H1 (cell line): ENCODE results near the gene ANKRD62. TPM values are rescaled to one million over a fixed set of nuclear protein-coding genes. Genes with fewer than 3 reads are reported as not detected.

ENCODE experiments used
- CTCF ChIA-PET: fragments of 300-600 bp; sonication (Branson Sonifier 250); formaldehyde crosslinking; loops from one replicate; lab custom pipeline; 2021; ENCODE audit not compliant: partially characterized antibody; lab: Charles Lee
- POLR2A ChIA-PET: fragments of 300-600 bp; sonication (Branson Sonifier 250); formaldehyde crosslinking; loops from one replicate; lab custom pipeline; 2021; ENCODE audit warnings: inconsistent platforms; ENCODE audit not compliant: partially characterized antibody; lab: Charles Lee
- DNase-seq, 2 experiments: peaks; one replicate each; pipeline versions ENCODE4 v3.0.0 to v3.0.0-alpha.2; 2010 to 2022; ENCODE audit warnings: low spot score in 2 of 2, low read depth in 1 of 2, mixed read lengths in 1 of 2
- FAIRE-seq: peaks from 2 replicates; lab custom pipeline; 2011; peaks lifted over from hg19 to GRCh38; lab: Jason Lieb, UNC
- H2AFZ ChIP-seq: 2 replicates; pipeline ENCODE4 v1.8.1; 2012; ENCODE audit warnings: low read length, inconsistent platforms
- H2AK5ac ChIP-seq: 2 replicates; pipeline ENCODE4 v1.6.1; 2013; ENCODE audit warnings: low read depth, low read length
- H2BK120ac ChIP-seq: replicated peaks from 2 replicates; pipeline ENCODE3; 2013; ENCODE audit warnings: low read depth, low read length, inconsistent platforms
- H2BK12ac ChIP-seq: 2 replicates; pipeline ENCODE4 v1.6.1; 2013; ENCODE audit warnings: low read depth, low read length
- H2BK15ac ChIP-seq: 2 replicates; pipeline ENCODE4 v1.6.1; 2013; ENCODE audit warnings: low read length
- H2BK20ac ChIP-seq: 2 replicates; pipeline ENCODE4 v1.6.1; 2013; ENCODE audit warnings: low read length
- H2BK5ac ChIP-seq: 2 replicates; pipeline ENCODE4 v1.6.1; 2013; ENCODE audit warnings: low read depth, low read length
- H3K14ac ChIP-seq: 2 replicates; pipeline ENCODE4 v1.6.1; 2013; ENCODE audit warnings: inconsistent platforms; ENCODE audit not compliant: insufficient read length
- H3K18ac ChIP-seq: 2 replicates; pipeline ENCODE4 v1.6.1; 2013; ENCODE audit warnings: low read length; ENCODE audit errors: extremely low read depth
- H3K23ac ChIP-seq: 2 replicates; pipeline ENCODE4 v1.6.1; 2013; ENCODE audit warnings: inconsistent platforms; ENCODE audit not compliant: insufficient read length
- H3K23me2 ChIP-seq: 2 replicates; pipeline ENCODE4 v1.6.1; 2013; ENCODE audit warnings: low read depth, low read length
- H3K27ac ChIP-seq: 2 replicates; pipeline ENCODE4 v1.6.1; 2011; ENCODE audit warnings: low read depth, low read length, inconsistent platforms
- H3K27me3 ChIP-seq, 4 experiments: replicated peaks in 1 of 4; 1 replicate in 1 of 4; 2 replicates in 3 of 4; pipeline versions ENCODE4 v1.6.1 to v1.8.1; 2011 to 2013; ENCODE audit warnings: low read length in 3 of 4, mild to moderate bottlenecking in 3 of 4, inconsistent platforms in 2 of 4, mixed read lengths in 2 of 4, moderate library complexity in 1 of 4; ENCODE audit not compliant: control insufficient read depth in 3 of 4, insufficient read depth in 3 of 4; ENCODE audit errors: extremely low read depth in 1 of 4
- H3K36me3 ChIP-seq, 4 experiments: 2 replicates each; pipeline versions ENCODE4 v1.6.1 to v1.8.1; 2011 to 2013; ENCODE audit warnings: mild to moderate bottlenecking in 4 of 4, low read length in 3 of 4, moderate library complexity in 2 of 4, control low read depth in 1 of 4, inconsistent platforms in 1 of 4; ENCODE audit not compliant: insufficient read depth in 4 of 4, control insufficient read depth in 2 of 4
- H3K4ac ChIP-seq: replicated peaks from 2 replicates; pipeline ENCODE3; 2013; ENCODE audit warnings: low read length, low read depth, mixed read lengths, inconsistent platforms; ENCODE audit not compliant: insufficient read length
- H3K4me1 ChIP-seq, 4 experiments: replicated peaks in 1 of 4; 1 replicate in 1 of 4; 2 replicates in 3 of 4; pipeline versions ENCODE4 v1.6.1 to v1.8.1; 2011 to 2013; ENCODE audit warnings: low read length in 3 of 4, inconsistent platforms in 2 of 4, mixed read lengths in 1 of 4; ENCODE audit not compliant: insufficient read depth in 4 of 4, control insufficient read depth in 3 of 4
- H3K4me2 ChIP-seq, 2 experiments: 2 replicates each; pipeline versions ENCODE4 v1.6.1 to v1.8.1; 2011 to 2013; ENCODE audit warnings: low read depth in 2 of 2, low read length in 2 of 2, control low read depth in 1 of 2, inconsistent platforms in 1 of 2, mild to moderate bottlenecking in 1 of 2; ENCODE audit not compliant: insufficient read depth in 1 of 2
- H3K4me3 ChIP-seq, 4 experiments: fragments of 200-600, 300-600 bp in 1 of 4; sonication (generic), shearing (Covaris generic), sonication (Bioruptor Twin) in 1 of 4; 2 replicates each; pipeline versions ENCODE4 v1.5.1 to v1.8.1; 2011 to 2016; ENCODE audit warnings: low read length in 4 of 4, low read depth in 3 of 4, control low read depth in 2 of 4, inconsistent platforms in 2 of 4, mild to moderate bottlenecking in 2 of 4, mixed read lengths in 1 of 4, moderate library complexity in 1 of 4; ENCODE audit not compliant: insufficient read depth in 2 of 4; ENCODE audit errors: extremely low read depth in 1 of 4
- H3K56ac ChIP-seq: replicated peaks from 2 replicates; pipeline ENCODE3; 2013; ENCODE audit warnings: low read depth, mild to moderate bottlenecking, mixed read lengths, low read length, inconsistent platforms; ENCODE audit not compliant: insufficient read length
- H3K79me1 ChIP-seq: 2 replicates; pipeline ENCODE4 v1.6.1; 2013; ENCODE audit warnings: low read depth, low read length, control low read depth
- H3K79me2 ChIP-seq, 2 experiments: 2 replicates each; pipeline versions ENCODE4 v1.6.1 to v1.8.1; 2012 to 2013; ENCODE audit warnings: low read length in 2 of 2, mild to moderate bottlenecking in 2 of 2, inconsistent platforms in 1 of 2; ENCODE audit not compliant: insufficient read depth in 2 of 2, control insufficient read depth in 1 of 2
- H3K9ac ChIP-seq, 4 experiments: replicated peaks in 1 of 4; 1 replicate in 1 of 4; 2 replicates in 3 of 4; pipeline versions ENCODE4 v1.6.1 to v1.8.1; 2011 to 2013; ENCODE audit warnings: low read depth in 3 of 4, low read length in 3 of 4, control low read depth in 2 of 4, mild to moderate bottlenecking in 2 of 4, moderate library complexity in 2 of 4, inconsistent platforms in 1 of 4; ENCODE audit errors: extremely low read depth in 1 of 4
- H3K9me3 ChIP-seq, 2 experiments: 2 replicates each; pipeline versions ENCODE4 v1.6.1 to v1.8.1; 2012 to 2013; ENCODE audit warnings: mild to moderate bottlenecking in 2 of 2, moderate library complexity in 2 of 2, control low read depth in 1 of 2, inconsistent platforms in 1 of 2, low read depth in 1 of 2, low read length in 1 of 2, mixed read lengths in 1 of 2; ENCODE audit not compliant: insufficient read depth in 2 of 2
- H4K20me1 ChIP-seq, 2 experiments: replicated peaks in 1 of 2; 2 replicates each; pipeline versions ENCODE3 to v1.8.1; 2011 to 2013; ENCODE audit warnings: inconsistent platforms in 2 of 2, low read length in 2 of 2, mild to moderate bottlenecking in 1 of 2; ENCODE audit not compliant: insufficient read depth in 2 of 2, control insufficient read depth in 1 of 2
- H4K5ac ChIP-seq: 2 replicates; pipeline ENCODE4 v1.6.1; 2013; ENCODE audit warnings: low read length, low read depth, mixed read lengths, inconsistent platforms; ENCODE audit not compliant: insufficient read length
- H4K8ac ChIP-seq: 2 replicates; pipeline ENCODE4 v1.8.0; 2013; ENCODE audit warnings: mild to moderate bottlenecking, moderate library complexity, low read length, inconsistent platforms; ENCODE audit not compliant: insufficient read depth; ENCODE audit errors: extremely low read depth
- H4K91ac ChIP-seq: replicated peaks from 2 replicates; pipeline ENCODE3; 2013; ENCODE audit warnings: low read length, mixed read lengths, inconsistent platforms; ENCODE audit not compliant: insufficient read length
- CBX8 ChIP-seq: fragments of 300-800, 300-1000 bp; sonication (generic); IDR thresholded peaks from 2 replicates; pipeline ENCODE4 v1.7.1; 2016; ENCODE audit warnings: low read depth, low read length, borderline replicate concordance
- CTBP2 ChIP-seq: IDR thresholded peaks from 2 replicates; pipeline ENCODE4 v1.7.0; 2011; ENCODE audit warnings: borderline replicate concordance, mild to moderate bottlenecking, moderate library complexity, mixed read lengths, low read length; ENCODE audit not compliant: insufficient read depth, insufficient read length
- EP300 ChIP-seq, 2 experiments: IDR thresholded peaks; 1 replicate in 1 of 2; 2 replicates in 1 of 2; pipeline ENCODE4 v1.6.1; 2011 to 2012; ENCODE audit warnings: low read depth in 2 of 2, low read length in 2 of 2, mild to moderate bottlenecking in 2 of 2, borderline replicate concordance in 1 of 2, inconsistent platforms in 1 of 2, moderate library complexity in 1 of 2
- KDM5A ChIP-seq: fragments of 200-600 bp; IDR thresholded peaks from 2 replicates; pipeline ENCODE4 v1.7.1; 2012; ENCODE audit warnings: mild to moderate bottlenecking, low read length, inconsistent platforms, mixed read lengths
- NANOG ChIP-seq: IDR thresholded peaks from 2 replicates; pipeline ENCODE4 v1.6.1; 2011; ENCODE audit warnings: low read length, low read depth, mild to moderate bottlenecking, inconsistent platforms; ENCODE audit not compliant: insufficient read depth, poor library complexity, severe bottlenecking
- NRF1 ChIP-seq: IDR thresholded peaks from 2 replicates; pipeline ENCODE4 v1.6.1; 2011; ENCODE audit warnings: mild to moderate bottlenecking, low read depth, low read length, improper control_type of control experiment
- POU5F1 ChIP-seq: IDR thresholded peaks from 2 replicates; pipeline ENCODE4 v1.6.1; 2011; ENCODE audit warnings: low read depth, mild to moderate bottlenecking, low read length, moderate library complexity
- RAD21 ChIP-seq, 2 experiments: IDR thresholded peaks in 1 of 2; conservative IDR thresholded peaks in 1 of 2; 2 replicates each; pipeline ENCODE4 v1.6.1; 2011; ENCODE audit warnings: low read depth in 2 of 2, low read length in 2 of 2, improper control_type of control experiment in 1 of 2, inconsistent platforms in 1 of 2, mild to moderate bottlenecking in 1 of 2, moderate library complexity in 1 of 2
- SAP30 ChIP-seq: fragments of 300-600 bp; sonication (generic); IDR thresholded peaks from 2 replicates; pipeline ENCODE4 v1.7.1; 2012; ENCODE audit warnings: low read length, moderate library complexity, mild to moderate bottlenecking, inconsistent platforms; ENCODE audit not compliant: insufficient read depth, insufficient replicate concordance
- WGBS, 2 experiments: shearing (Covaris generic) in 1 of 2; methylation state at CpG; one replicate each; pipeline versions ENCODE4 v1.1.6 to v1.1.7; 2013 to 2015; ENCODE audit warnings: low lambda C conversion rate in 2 of 2, mixed read lengths in 2 of 2, inconsistent platforms in 1 of 2, low coverage in 1 of 2, missing lambda C conversion rate in 1 of 2; ENCODE audit not compliant: insufficient replicate concordance in 2 of 2, insufficient coverage in 1 of 2, insufficient read length in 1 of 2; ENCODE audit errors: extremely low coverage in 1 of 2, missing lambda C conversion rate in 1 of 2; 5-methylcytosine and 5-hydroxymethylcytosine counted together
- polyA plus RNA-seq, 7 experiments: library from polyadenylated mRNA; depleted of rRNA in 3 of 7; stranded (reverse) in 5 of 7; unstranded in 2 of 7; fragments of >200 nt in 5 of 7; fragments of 200-250 nt in 2 of 7; gene quantifications; 1 replicate in 5 of 7; 2 replicates in 1 of 7; 4 replicates in 1 of 7; pipeline versions ENCODE4 v1.2.1 to v1.2.3, GENCODE V29; 2011 to 2013; ENCODE audit warnings: missing spikeins in 2 of 7, mixed read lengths in 2 of 7
- total RNA-seq: library from RNA; stranded (reverse); fragmentation: NEBNext Ultra II Directional; extraction: Animal tissue kit (Norgen Biotek cat#: 25700); gene quantifications from 2 replicates; pipeline ENCODE4 v1.2.1, GENCODE V29; 2021
- TF ChIP-seq, protein P1 (sequence below): IDR thresholded peaks from 2 replicates; pipeline ENCODE4 v1.6.1; 2012; ENCODE audit warnings: inconsistent platforms

Gene ANKRD62
- total and polyA plus RNA-seq, 2 of the 8 experiments (the other 6 are each of a cell fraction or from before 2014, with no cell fraction given): not detected

DNA sequence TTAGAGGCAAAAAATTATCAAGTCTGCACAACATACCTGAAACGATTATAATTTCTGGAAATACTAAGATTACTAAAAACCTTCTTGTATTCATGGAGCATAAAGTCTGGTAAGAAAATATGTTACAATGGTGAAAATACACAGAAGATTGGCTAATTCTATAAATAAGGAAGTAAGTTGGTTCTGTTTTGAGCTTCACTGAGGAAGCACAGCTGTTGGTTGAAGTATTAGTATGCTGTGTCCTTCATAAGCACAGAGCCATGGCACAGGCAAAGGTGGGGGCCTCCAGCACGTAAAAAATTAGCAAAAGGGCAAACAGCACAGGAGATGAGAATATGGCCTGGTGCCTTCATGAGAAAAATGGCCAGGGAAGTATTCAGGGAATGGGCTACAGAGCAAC, 40.4 kb upstream of the ANKRD62 start:
- no peaks in the 10 kb centered on the region for H3K79me1 ChIP-seq
- H3K14ac ChIP-seq: no peak overlapping the region
- H3K9ac ChIP-seq: no peak overlapping the region
- no peak overlapping the region for H3K4me3 ChIP-seq
- H3K56ac ChIP-seq: no peak overlapping the region
- H3K36me3 ChIP-seq: no peaks in the 10 kb centered on the region
- H3K79me2 ChIP-seq: no peaks in the 10 kb centered on the region
- H2AK5ac ChIP-seq: no peak overlapping the region
- H4K8ac ChIP-seq: no peak overlapping the region
- H2BK12ac ChIP-seq: no peak overlapping the region
- no peak overlapping the region for H4K5ac ChIP-seq
- CTCF ChIA-PET: no interaction called here
- no peak overlapping the region for H2BK120ac ChIP-seq
- H2AFZ ChIP-seq: peak overlapping the region; percentile 4; the same call in 1 of the 2 replicates
- no peak overlapping the region for H3K18ac ChIP-seq
- H3K4me2 ChIP-seq: no peak overlapping the region
- H3K27me3 ChIP-seq: no peaks in the 10 kb centered on the region; a peak in 1 of 7 replicates
- 83% methylated on average over 2 of the region's 2 CpGs; no CpG with 5 or more reads in 1 of the 2 experiments for WGBS, 2 experiments
- H3K9me3 ChIP-seq: no peaks in the 10 kb centered on the region; a peak in 1 of 4 replicates
- H2BK20ac ChIP-seq: no peak overlapping the region
- no peak overlapping the region for H2BK5ac ChIP-seq
- POLR2A ChIA-PET: no interaction called here
- H3K23ac ChIP-seq: no peak overlapping the region
- no peak for FAIRE-seq
- no peak overlapping the region for H4K91ac ChIP-seq
- H4K20me1 ChIP-seq: no peaks in the 10 kb centered on the region
- DNase-seq: no peak
- H3K4me1 ChIP-seq: peaks cover 0 to 3% (median 0%) of the 10 kb centered on the region in 4 experiments; a peak in 1 of 7 replicates
- no peak overlapping the region for H3K27ac ChIP-seq
- H3K23me2 ChIP-seq: no peaks in the 10 kb centered on the region
- H3K4ac ChIP-seq: no peak overlapping the region
- TF ChIP-seq SAP30 (no peak), NRF1 (no peak), CTBP2 (no peak), POU5F1 (no peak), EP300 (IDR thresholded peaks at IDR 0.05; ENCODE audit: borderline replicate concordance in 1 of 2, low read depth in 2 of 2, low read length in 2 of 2) (no peak), NANOG (no peak), CBX8 (no peak), KDM5A (no peak), RAD21 (IDR thresholded peaks at IDR 0.05 in 1 of 2, conservative IDR thresholded peaks at IDR 0.05 in 1 of 2; ENCODE audit: low read depth in 2 of 2, low read length in 2 of 2) (no peak)
- TF ChIP-seq, protein P1, sequence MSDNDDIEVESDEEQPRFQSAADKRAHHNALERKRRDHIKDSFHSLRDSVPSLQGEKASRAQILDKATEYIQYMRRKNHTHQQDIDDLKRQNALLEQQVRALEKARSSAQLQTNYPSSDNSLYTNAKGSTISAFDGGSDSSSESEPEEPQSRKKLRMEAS: no peak
- no peak overlapping the region for H2BK15ac ChIP-seq
